ENCODE data around the gene ZNF462. TPM values are rescaled to one million over a fixed set of nuclear protein-coding genes. Genes with fewer than 3 reads are reported as not detected.

ZNF462 gene
- total RNA-seq, 1 experiment from 2014 or later: 164 TPM

DNA sequence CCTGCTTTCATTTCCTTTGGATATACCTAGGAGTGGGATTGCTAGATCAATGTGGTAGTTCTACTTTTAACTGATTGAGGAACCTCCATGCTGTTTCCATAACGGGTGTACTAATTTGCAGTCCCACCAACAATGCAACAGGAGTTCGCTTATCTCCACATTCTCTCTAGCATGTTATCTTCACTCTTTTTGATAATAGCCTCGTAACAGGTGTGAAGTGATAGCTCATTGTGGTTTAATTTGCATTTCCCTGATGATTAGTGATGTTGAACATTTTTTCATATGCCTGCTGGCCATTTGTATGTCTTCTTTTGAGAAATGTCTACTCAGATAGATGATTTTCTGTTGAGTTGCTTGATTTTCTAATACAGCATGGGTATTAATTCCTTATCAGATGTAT lies 142.2 kb downstream of the ZNF462 start:
- Histone ChIP-seq H2BK12ac (ENCODE audit: insufficient read length, low read depth, low read length) (no peak overlapping the region), H2BK120ac (ENCODE audit: low read depth, low read length, poor library complexity, severe bottlenecking) (no peak overlapping the region), H3K14ac (ENCODE audit: insufficient read depth, low read length) (no peak overlapping the region), H2BK20ac (ENCODE audit: low read depth, low read length, poor library complexity, severe bottlenecking) (no peak overlapping the region), H3K23ac (ENCODE audit: insufficient read length, low read depth, low read length) (no peak overlapping the region), H4K91ac (ENCODE audit: insufficient read length, low read depth, low read length) (no peak overlapping the region), H3K56ac (ENCODE audit: insufficient read length, low read depth, low read length) (no peak overlapping the region), H3K18ac (ENCODE audit: insufficient read length, low read depth, low read length) (no peak overlapping the region), H3T11ph (ENCODE audit: low read length) (no peak overlapping the region), H3K9me3 (ENCODE audit: control insufficient read depth, low read depth, low read length) (no peaks in the 10 kb centered on the region), H3K79me1 (ENCODE audit: insufficient read depth, low read depth, low read length, poor library complexity, severe bottlenecking) (no peaks in the 10 kb centered on the region), H3K4ac (ENCODE audit: low read depth, low read length) (no peak overlapping the region), H3K23me2 (ENCODE audit: insufficient read length, low read depth, low read length, poor library complexity, severe bottlenecking) (no peaks in the 10 kb centered on the region), H3K4me2 (ENCODE audit: insufficient read depth, insufficient read length, low read length) (no peak overlapping the region), H2BK15ac (ENCODE audit: low read depth, low read length) (no peak overlapping the region), H4K8ac (replicated peaks; ENCODE audit: insufficient read length, low read depth, low read length) (no peak overlapping the region), H2AK5ac (ENCODE audit: insufficient read length, low read length) (no peak overlapping the region), H4K5ac (ENCODE audit: insufficient read length, low read depth, low read length) (no peak overlapping the region), H2BK5ac (ENCODE audit: insufficient read length, low read length) (no peak overlapping the region), H2AFZ (ENCODE audit: low read length) (no peak overlapping the region), H3K27me3 (ENCODE audit: insufficient read depth, low read length) (no peaks in the 10 kb centered on the region), H3K4me1 (ENCODE audit: insufficient read depth, low read length) (no peaks in the 10 kb centered on the region), H3K9ac (ENCODE audit: extremely low read depth, insufficient read length, low read length) (no peak overlapping the region), H4K20me1 (ENCODE audit: control insufficient read depth, insufficient read depth, insufficient read length) (no peaks in the 10 kb centered on the region), H3K27ac (ENCODE audit: insufficient read length, low read depth, low read length) (no peak overlapping the region), H3K79me2 (ENCODE audit: insufficient read depth, low read length) (no peaks in the 10 kb centered on the region)
- Mint-ChIP-seq H3K27me3 (ENCODE audit: low read depth) (no peaks in the 10 kb centered on the region), H3K36me3 (ENCODE audit: insufficient read depth in 1 of 3, low read depth in 3 of 3) (peaks cover 61 to 87% (median 73%) of the 10 kb centered on the region in 3 experiments), H3K4me3 (no peak overlapping the region), H3K27ac (no peak overlapping the region), H3K4me1 (peaks cover 54 to 62% of the 10 kb centered on the region in 2 experiments), H3K9me3 (no peaks in the 10 kb centered on the region)
- TF ChIP-seq, protein P1, sequence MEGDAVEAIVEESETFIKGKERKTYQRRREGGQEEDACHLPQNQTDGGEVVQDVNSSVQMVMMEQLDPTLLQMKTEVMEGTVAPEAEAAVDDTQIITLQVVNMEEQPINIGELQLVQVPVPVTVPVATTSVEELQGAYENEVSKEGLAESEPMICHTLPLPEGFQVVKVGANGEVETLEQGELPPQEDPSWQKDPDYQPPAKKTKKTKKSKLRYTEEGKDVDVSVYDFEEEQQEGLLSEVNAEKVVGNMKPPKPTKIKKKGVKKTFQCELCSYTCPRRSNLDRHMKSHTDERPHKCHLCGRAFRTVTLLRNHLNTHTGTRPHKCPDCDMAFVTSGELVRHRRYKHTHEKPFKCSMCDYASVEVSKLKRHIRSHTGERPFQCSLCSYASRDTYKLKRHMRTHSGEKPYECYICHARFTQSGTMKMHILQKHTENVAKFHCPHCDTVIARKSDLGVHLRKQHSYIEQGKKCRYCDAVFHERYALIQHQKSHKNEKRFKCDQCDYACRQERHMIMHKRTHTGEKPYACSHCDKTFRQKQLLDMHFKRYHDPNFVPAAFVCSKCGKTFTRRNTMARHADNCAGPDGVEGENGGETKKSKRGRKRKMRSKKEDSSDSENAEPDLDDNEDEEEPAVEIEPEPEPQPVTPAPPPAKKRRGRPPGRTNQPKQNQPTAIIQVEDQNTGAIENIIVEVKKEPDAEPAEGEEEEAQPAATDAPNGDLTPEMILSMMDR (conservative IDR thresholded peaks at IDR 0.05): no peak
- WGBS (ENCODE audit: extremely low coverage, insufficient read length, low lambda C conversion rate): no CpG with 5 or more reads among the region's 3 CpGs
- no peak for DNase-seq
